Retinal pigment epithelial cell (primary cell): Measurements from ENCODE around the gene CRMP1.

Experiments used
- DNase-seq: peaks from one replicate; pipeline ENCODE4 v3.0.0-alpha.2; 2010; ENCODE audit warnings: low read depth
- H3K4me3 ChIP-seq: 2 replicates; pipeline ENCODE4 v1.5.1; 2011; ENCODE audit warnings: mild to moderate bottlenecking, low read length, control low read depth, moderate library complexity
- TF ChIP-seq, protein P1 (sequence below): conservative IDR thresholded peaks from 2 replicates; pipeline ENCODE4 v1.5.1; 2011; ENCODE audit warnings: low read depth, low read length, control low read depth, inconsistent platforms

Gene CRMP1

DNA sequence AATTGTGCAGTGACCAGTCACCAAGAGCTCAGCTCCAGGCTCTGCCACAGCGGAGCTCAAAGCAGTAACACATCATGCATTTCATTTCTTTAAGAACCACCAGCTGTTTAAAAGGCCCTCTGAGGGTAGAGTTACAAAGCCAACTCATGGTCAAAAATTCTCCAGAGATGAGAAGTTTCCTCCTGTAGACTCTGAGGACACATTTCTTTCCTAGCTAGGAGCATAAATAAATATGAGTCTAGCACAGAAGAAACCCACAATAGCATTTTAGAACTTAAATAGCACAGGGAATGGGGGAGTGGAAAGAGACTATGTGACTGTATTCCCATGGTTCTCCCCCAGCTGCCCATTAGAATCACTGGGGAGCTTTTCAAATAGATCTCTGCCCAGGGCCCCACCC lies 6.5 kb upstream of the CRMP1 start:
- no peak overlapping the region for H3K4me3 ChIP-seq
- TF ChIP-seq, protein P1, sequence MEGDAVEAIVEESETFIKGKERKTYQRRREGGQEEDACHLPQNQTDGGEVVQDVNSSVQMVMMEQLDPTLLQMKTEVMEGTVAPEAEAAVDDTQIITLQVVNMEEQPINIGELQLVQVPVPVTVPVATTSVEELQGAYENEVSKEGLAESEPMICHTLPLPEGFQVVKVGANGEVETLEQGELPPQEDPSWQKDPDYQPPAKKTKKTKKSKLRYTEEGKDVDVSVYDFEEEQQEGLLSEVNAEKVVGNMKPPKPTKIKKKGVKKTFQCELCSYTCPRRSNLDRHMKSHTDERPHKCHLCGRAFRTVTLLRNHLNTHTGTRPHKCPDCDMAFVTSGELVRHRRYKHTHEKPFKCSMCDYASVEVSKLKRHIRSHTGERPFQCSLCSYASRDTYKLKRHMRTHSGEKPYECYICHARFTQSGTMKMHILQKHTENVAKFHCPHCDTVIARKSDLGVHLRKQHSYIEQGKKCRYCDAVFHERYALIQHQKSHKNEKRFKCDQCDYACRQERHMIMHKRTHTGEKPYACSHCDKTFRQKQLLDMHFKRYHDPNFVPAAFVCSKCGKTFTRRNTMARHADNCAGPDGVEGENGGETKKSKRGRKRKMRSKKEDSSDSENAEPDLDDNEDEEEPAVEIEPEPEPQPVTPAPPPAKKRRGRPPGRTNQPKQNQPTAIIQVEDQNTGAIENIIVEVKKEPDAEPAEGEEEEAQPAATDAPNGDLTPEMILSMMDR: no peak
- DNase-seq: no peak

DNA sequence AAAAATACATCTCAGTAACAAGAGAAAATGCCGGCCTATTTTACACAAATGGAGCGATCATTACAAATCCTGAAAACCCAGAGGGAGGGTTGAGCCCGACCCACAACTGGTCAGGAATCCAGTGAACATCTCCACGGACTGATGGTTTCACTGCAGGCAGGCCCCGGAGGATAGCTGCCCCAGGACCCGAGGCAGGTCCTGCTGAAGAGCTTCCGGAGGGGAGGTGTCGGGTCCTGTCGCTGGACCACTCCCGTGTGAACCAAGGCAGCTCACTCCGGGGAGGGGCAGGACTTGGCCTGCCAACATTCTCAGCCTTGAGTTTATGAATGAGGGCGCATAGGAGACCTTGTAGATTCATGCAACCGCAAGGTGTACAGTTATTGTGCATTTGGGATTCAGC lies 4.8 kb upstream of the CRMP1 start:
- H3K4me3 ChIP-seq: no peak overlapping the region
- TF ChIP-seq, protein P1: no peak
- no peak for DNase-seq

DNA sequence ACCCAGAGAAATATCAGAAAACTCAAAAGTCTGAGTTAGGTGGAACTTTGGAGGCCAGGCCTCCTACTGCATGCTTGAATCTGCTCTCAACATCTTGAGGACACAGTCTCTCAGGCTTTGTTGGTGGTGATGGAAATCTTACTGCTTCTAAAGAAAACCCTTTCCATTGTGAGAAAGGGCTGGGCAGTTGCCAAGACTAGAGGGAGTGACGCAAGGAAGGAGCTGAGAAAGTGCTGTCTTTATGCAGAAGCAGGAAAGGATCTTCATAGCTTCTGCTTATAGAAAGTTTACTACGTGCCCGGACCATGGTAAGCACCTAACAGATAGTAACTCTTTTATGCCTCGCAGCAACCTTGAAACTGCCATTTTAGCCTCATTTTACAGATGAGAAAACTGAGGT lies 2.4 kb upstream of the CRMP1 start:
- no peak overlapping the region for H3K4me3 ChIP-seq
- TF ChIP-seq, protein P1: no peak
- no peak for DNase-seq

DNA sequence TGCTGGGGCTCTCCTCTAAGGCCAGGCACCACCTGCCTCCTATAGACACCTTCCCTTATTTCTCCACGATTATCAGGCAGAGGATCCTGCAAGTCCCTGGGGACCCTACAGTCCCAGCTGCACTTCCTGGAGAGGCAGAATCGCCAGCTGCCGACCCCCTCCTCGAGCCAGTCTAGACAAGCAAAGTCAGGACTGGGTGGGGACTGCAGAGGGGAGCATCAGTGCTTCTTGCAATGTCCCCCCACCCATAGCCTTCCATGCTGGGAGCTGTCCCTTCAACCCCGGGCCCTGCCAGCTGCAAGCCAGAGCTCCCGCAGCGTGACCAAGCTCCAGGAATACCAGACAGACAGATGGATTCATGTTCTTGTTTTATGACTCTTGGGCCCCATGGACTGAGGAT lies 1.4 kb upstream of the CRMP1 start:
- DNase-seq: no peak
- TF ChIP-seq, protein P1: no peak
- no peak overlapping the region for H3K4me3 ChIP-seq

DNA sequence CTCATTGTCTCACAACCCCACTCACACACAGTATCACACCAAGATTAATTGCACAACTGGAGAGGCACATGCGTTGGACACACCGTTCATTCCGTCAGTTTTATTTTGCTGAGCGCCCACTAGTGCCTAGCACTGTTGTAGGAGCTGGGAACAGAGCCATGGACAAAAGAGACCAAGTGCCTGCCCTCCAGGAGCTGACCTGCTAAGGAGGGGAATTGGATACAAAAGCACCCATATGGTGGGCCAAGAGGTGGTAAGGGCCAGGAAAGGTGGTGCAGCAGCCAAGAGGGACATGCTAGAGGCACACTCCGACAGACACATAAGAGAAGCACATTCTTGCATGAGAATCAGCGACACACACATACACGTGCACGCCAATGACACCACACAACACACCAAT lies 705 bp upstream of the CRMP1 start:
- DNase-seq: no peak
- H3K4me3 ChIP-seq: no peak overlapping the region

DNA sequence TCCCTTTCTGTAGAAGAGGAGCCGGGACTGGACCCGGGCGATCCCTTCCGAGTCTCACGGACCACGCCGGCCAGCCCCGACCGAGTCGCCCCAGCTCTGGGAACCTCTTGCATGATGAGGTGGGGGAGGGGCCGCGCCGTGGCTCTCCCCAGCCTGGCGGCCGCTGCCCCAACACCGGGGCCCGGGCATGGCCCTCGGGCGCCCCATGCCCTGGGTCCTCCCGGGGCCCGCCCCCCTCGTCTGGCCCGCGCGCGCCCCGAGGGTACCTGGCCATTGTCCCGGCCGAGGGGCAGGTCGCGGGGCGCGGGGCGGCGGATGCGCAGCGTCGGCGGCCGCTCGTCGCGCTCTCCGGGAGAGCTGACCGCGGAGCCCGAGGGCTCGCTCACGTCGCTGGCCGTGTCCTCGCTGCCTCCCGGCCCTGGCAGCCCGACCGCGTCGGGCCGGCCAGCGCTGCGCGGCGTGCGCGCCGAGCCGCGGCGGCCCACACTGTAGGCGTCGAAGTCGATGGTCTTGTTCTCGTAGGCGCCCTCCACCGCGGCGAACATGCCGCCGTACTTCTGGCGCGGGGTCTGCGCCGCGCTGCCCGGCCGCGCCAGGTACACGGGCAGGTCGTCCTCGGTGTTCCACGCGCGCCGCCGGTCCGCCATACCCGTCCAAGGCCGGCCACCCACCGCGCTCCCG lies 423 bp downstream of the CRMP1 start:
- TF ChIP-seq, protein P1: no peak
- no peak overlapping the region for H3K4me3 ChIP-seq
- no peak for DNase-seq

More for the DNA sequence above, 705 bp upstream of the CRMP1 start:
- TF ChIP-seq, protein P1: no peak

DNA sequence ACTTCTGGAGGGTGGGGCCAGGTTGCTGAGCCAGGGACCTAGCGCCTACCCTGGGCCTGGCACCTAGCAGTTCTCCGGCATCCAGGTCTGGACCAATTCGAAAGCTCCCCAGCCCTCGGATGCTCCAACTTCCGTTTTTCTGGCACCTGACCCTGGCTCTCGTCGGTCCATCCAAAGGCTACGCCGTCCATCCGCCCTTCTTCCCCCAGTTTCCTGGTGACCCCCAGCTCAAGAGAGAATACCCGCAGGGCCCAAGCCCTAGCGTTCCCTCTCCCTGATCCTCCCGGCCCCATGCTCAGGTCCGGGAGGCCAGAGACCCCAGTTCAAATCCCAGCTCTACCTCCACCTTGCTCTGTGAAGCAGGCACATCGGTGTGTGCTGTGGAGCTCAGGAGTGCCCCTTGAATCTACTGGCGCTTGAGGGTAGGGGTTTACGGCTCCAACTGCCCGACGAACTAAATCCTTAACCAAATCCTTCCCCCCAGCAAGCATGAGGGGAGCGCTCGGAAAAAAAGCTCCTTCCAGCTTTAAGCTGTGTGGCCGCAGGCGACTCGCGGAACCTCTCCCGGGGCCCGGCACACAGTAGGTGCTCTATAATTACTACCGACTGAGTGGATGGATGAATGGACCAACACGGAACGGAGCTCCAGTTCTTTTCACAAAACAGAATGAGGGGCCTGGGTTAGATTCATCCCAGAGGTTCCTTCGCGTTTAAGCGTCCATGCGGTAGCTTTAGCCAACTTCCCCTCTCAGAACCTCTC lies 1.1 kb downstream of the CRMP1 start:
- no peak for DNase-seq
- no peak overlapping the region for H3K4me3 ChIP-seq
- TF ChIP-seq, protein P1: no peak
